ENCODE data around the gene SLC30A2.

- no peak for TF ChIP-seq ZNF384 (IDR thresholded peaks at IDR 0.05; ENCODE audit: low read depth, low read length)
- TF ChIP-seq ZFX (CRISPR knock-in tag; IDR thresholded peaks at IDR 0.05) = no peak
- TF ChIP-seq CUX1 (CRISPR knock-in tag; IDR thresholded peaks at IDR 0.05) = no peak
- TF ChIP-seq NFYB (IDR thresholded peaks at IDR 0.05; ENCODE audit: extremely low read depth, insufficient read length) = no peak
- no peak for TF ChIP-seq ATF3 (IDR thresholded peaks at IDR 0.05)
- no peak for TF ChIP-seq ATF3 (CRISPR knock-in tag; conservative IDR thresholded peaks at IDR 0.05)
- TF ChIP-seq ZBTB43 (CRISPR knock-in tag; IDR thresholded peaks at IDR 0.05) = no peak
- TF ChIP-seq TAF1 (IDR thresholded peaks at IDR 0.05; ENCODE audit: control insufficient read depth, extremely low read depth, insufficient read depth, low read length, severe bottlenecking) = no peak
- no peak for TF ChIP-seq ZBTB49 (CRISPR knock-in tag; IDR thresholded peaks at IDR 0.05; ENCODE audit: borderline replicate concordance)
Measured at GRCh38 chr1:26016953-26017545, 28.9 kb downstream of the SLC30A2 start.
